OCI-LY7 (cell line): ENCODE results near the gene ZC3H18. TPM values are rescaled to one million over a fixed set of nuclear protein-coding genes. Genes with fewer than 3 reads are reported as not detected.

Experiments
- BruUV-seq: library from RNA; stranded (reverse); fragments of 400-500 nt; replicated peaks from 2 replicates; lab custom pipeline; 2021; lab: Mats Ljungman, UMichigan
- CTCF ChIA-PET: fragments of 300-600 bp; sonication (Branson Sonifier 250); formaldehyde crosslinking; loops from one replicate; lab custom pipeline; 2022; ENCODE audit warnings: antibody characterized with exemption; ENCODE audit not compliant: unreplicated experiment; lab: Charles Lee
- POLR2A ChIA-PET: fragments of 300-600 bp; sonication (Branson Sonifier 250); formaldehyde crosslinking; loops from one replicate; lab custom pipeline; 2022; ENCODE audit warnings: antibody characterized with exemption; lab: Charles Lee
- DNase-seq: peaks from one replicate; pipeline ENCODE4 v3.0.0-alpha.2; 2015; ENCODE audit warnings: low spot score
- H2AFZ ChIP-seq: fragments of 200-600 bp; sonication (generic), shearing (Covaris generic); 2 replicates; pipeline ENCODE4 v1.6.1; 2014; ENCODE audit warnings: mild to moderate bottlenecking, antibody characterized with exemption, low read length, moderate library complexity
- H3K27ac ChIP-seq: fragments of 200-600 bp; sonication (generic); 2 replicates; pipeline ENCODE4 v1.5.1; 2014; ENCODE audit warnings: mixed run types, low read depth, mild to moderate bottlenecking, moderate library complexity, low read length, inconsistent platforms; ENCODE audit not compliant: poor library complexity, severe bottlenecking
- H3K36me3 ChIP-seq: fragments of 200-600 bp; sonication (generic); 2 replicates; pipeline ENCODE4 v1.6.1; 2014; ENCODE audit warnings: mild to moderate bottlenecking, antibody characterized with exemption, low read length, moderate library complexity, mixed read lengths; ENCODE audit not compliant: insufficient read depth
- H3K4me1 ChIP-seq: fragments of 200-600 bp; sonication (generic); 2 replicates; pipeline ENCODE4 v1.5.1; 2014; ENCODE audit warnings: mild to moderate bottlenecking, low read length; ENCODE audit not compliant: insufficient read depth, poor library complexity, severe bottlenecking
- H3K4me2 ChIP-seq: fragments of 200-600 bp; sonication (generic); 2 replicates; pipeline ENCODE4 v1.6.1; 2014; ENCODE audit warnings: mild to moderate bottlenecking, low read length
- H3K4me3 ChIP-seq: fragments of 200-600 bp; sonication (generic); 2 replicates; pipeline ENCODE4 v1.5.1; 2014; ENCODE audit warnings: mild to moderate bottlenecking, low read depth, low read length; ENCODE audit not compliant: poor library complexity, severe bottlenecking
- H3K79me2 ChIP-seq: fragments of 200-600 bp; sonication (generic); 2 replicates; pipeline ENCODE4 v1.6.1; 2016; ENCODE audit warnings: low read depth, mild to moderate bottlenecking, low read length, moderate library complexity, mixed read lengths; ENCODE audit not compliant: insufficient read depth
- H3K9me2 ChIP-seq: fragments of 200-600 bp; sonication (generic); 2 replicates; pipeline ENCODE4 v1.6.1; 2016; ENCODE audit warnings: mild to moderate bottlenecking, low read length, mixed read lengths; ENCODE audit not compliant: insufficient read depth
- H3K9me3 ChIP-seq: fragments of 200-600 bp; sonication (generic); 2 replicates; pipeline ENCODE4 v1.6.1; 2014; ENCODE audit warnings: mild to moderate bottlenecking, mixed run types, low read length, mixed read lengths
- H4K20me1 ChIP-seq: fragments of 200-600 bp; sonication (generic); 2 replicates; pipeline ENCODE4 v1.6.1; 2014; ENCODE audit warnings: mild to moderate bottlenecking, antibody characterized with exemption, low read length, moderate library complexity, mixed read lengths; ENCODE audit not compliant: insufficient read depth
- EZH2phosphoT487 ChIP-seq: fragments of 200-600 bp; sonication (generic); IDR thresholded peaks from 2 replicates; pipeline ENCODE4 v1.6.1; 2018; ENCODE audit warnings: low read depth, borderline replicate concordance, mild to moderate bottlenecking, mixed run types, antibody characterized with exemption, low read length, moderate library complexity, mixed read lengths
- intact Hi-C: fragments of 100-400 bp; cut with micrococcal nuclease; formaldehyde crosslinking; loops from one replicate; pipeline ENCODE4 v1.10.0; 2022; ENCODE audit not compliant: unreplicated experiment
- total RNA-seq, 2 experiments: library from RNA; depleted of rRNA in 1 of 2; stranded (reverse); fragments of >200 nt in 1 of 2; shearing (Covaris generic) in 1 of 2; gene quantifications; 2 replicates each; pipeline ENCODE4 v1.2.3, GENCODE V29; 2014 to 2022
- TF ChIP-seq, protein P1 (sequence below): fragments of 200-600 bp; sonication (generic); conservative IDR thresholded peaks from 2 replicates; pipeline ENCODE4 v1.5.1; 2014; ENCODE audit warnings: mild to moderate bottlenecking, antibody characterized with exemption, low read length, moderate library complexity, mixed read lengths

ZC3H18 gene
- total RNA-seq, 2 experiments from 2014 or later = 22.2 to 79.0 TPM

DNA sequence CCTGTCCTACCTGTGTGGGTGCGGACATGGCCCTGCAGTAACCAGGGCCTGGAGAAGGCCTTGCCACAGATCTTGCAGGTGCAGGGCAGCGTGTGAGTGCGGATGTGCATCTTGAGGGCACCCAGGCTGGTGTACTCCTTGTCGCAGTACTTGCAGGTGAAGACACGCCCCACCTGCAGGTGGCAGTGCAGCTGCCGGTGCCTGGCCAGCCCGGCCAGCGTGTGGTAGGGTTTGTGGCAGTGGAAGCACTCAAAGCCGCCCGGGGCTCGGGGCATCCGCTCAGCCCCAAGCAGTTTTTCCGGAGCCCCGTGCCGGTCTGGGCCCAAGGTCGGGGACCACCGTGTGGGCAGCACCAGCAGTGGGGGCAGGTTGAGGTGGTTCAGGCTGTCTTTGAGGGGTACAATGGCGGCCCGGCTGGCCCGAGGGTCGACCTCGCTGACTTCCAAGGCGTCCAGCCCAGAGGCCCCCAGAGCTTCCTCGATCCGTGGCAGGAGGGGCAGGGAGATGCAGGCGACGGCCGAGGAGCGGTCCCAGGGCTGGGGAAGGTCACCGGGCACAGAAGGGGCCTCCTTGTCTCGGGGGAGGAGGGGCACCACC, 111.0 kb downstream of the ZC3H18 start:
- ChIA-PET CTCF (interaction anchor here (0.7 kb wide), 1 partner anchor 21 kb away, joined by 4 read pairs; no protein-coding TSS in a partner anchor), POLR2A (interaction anchor here (1.8 kb wide), 1 partner anchor 16 kb away, joined by 11 read pairs; no protein-coding TSS in a partner anchor)
- Histone ChIP-seq H3K9me3 (no peaks in the 10 kb centered on the region), H3K36me3 (0 out of 2 replicates have a peak, but pooled peaks cover under 1% of the 10 kb centered on the region), H3K4me1 (peaks cover 59% of the 10 kb centered on the region), H2AFZ (peak overlapping the region; percentile 12; the same call in 1 of the 2 replicates), H3K4me3 (peak overlapping the region; percentile 56), H4K20me1 (no peaks in the 10 kb centered on the region), H3K9me2 (no peaks in the 10 kb centered on the region), H3K4me2 (peak overlapping the region; percentile 76), H3K79me2 (no peaks in the 10 kb centered on the region), H3K27ac (peak overlapping the region; percentile 94)
- BruUV-seq = no TSS peak
- no peak for TF ChIP-seq EZH2phosphoT487
- TF ChIP-seq, protein P1, sequence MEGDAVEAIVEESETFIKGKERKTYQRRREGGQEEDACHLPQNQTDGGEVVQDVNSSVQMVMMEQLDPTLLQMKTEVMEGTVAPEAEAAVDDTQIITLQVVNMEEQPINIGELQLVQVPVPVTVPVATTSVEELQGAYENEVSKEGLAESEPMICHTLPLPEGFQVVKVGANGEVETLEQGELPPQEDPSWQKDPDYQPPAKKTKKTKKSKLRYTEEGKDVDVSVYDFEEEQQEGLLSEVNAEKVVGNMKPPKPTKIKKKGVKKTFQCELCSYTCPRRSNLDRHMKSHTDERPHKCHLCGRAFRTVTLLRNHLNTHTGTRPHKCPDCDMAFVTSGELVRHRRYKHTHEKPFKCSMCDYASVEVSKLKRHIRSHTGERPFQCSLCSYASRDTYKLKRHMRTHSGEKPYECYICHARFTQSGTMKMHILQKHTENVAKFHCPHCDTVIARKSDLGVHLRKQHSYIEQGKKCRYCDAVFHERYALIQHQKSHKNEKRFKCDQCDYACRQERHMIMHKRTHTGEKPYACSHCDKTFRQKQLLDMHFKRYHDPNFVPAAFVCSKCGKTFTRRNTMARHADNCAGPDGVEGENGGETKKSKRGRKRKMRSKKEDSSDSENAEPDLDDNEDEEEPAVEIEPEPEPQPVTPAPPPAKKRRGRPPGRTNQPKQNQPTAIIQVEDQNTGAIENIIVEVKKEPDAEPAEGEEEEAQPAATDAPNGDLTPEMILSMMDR = peak; percentile 84
- peak; percentile 93 for DNase-seq
- intact Hi-C loops = loop anchor here (1.0 kb wide), 3 partner anchors 18 to 47 kb away; partner anchors contain the start of gene MVD

Other genes starting within 250 kb of the ZC3H18 start
- gene ZNF469, start 187.4 kb upstream of the ZC3H18 start, total RNA-seq (2014; rRNA removed; shearing (Covaris generic)) = under 0.01 TPM in 1 of 2 replicates, not detected in the other
- 0.02 TPM in 1 of 2 replicates, not detected in the other for gene ZNF469, start 187.4 kb upstream of the ZC3H18 start, total RNA-seq (2022)
- gene ZFPM1, start 117.1 kb upstream of the ZC3H18 start, total RNA-seq (2014; rRNA removed; shearing (Covaris generic)) = 0.98 and 2.1 TPM in 2 replicates
- 11.9 and 14.2 TPM in 2 replicates for gene ZFPM1, start 117.1 kb upstream of the ZC3H18 start, total RNA-seq (2022)
- gene IL17C, start 68.2 kb downstream of the ZC3H18 start, total RNA-seq (2014; rRNA removed; shearing (Covaris generic)) = not detected in 2 replicates
- 0.50 and 0.86 TPM in 2 replicates for gene IL17C, start 68.2 kb downstream of the ZC3H18 start, total RNA-seq (2022)
- 601 and 647 TPM in 2 replicates for gene CYBA, start 80.7 kb downstream of the ZC3H18 start, total RNA-seq (2014; rRNA removed; shearing (Covaris generic))
- 315 and 359 TPM in 2 replicates for gene CYBA, start 80.7 kb downstream of the ZC3H18 start, total RNA-seq (2022)
- gene MVD, start 92.7 kb downstream of the ZC3H18 start, total RNA-seq (2014; rRNA removed; shearing (Covaris generic)) = 65.6 and 74.4 TPM in 2 replicates
- 136 and 158 TPM in 2 replicates for gene MVD, start 92.7 kb downstream of the ZC3H18 start, total RNA-seq (2022)
- 2.4 and 3.1 TPM in 2 replicates for gene SNAI3, start 116.1 kb downstream of the ZC3H18 start, total RNA-seq (2014; rRNA removed; shearing (Covaris generic))
- 1.6 and 3.3 TPM in 2 replicates for gene SNAI3, start 116.1 kb downstream of the ZC3H18 start, total RNA-seq (2022)
- gene RNF166, start 136.0 kb downstream of the ZC3H18 start, total RNA-seq (2014; rRNA removed; shearing (Covaris generic)) = 39.2 and 52.4 TPM in 2 replicates
- gene RNF166, start 136.0 kb downstream of the ZC3H18 start, total RNA-seq (2022) = 40.3 and 56.2 TPM in 2 replicates
- gene CTU2, start 136.1 kb downstream of the ZC3H18 start, total RNA-seq (2014; rRNA removed; shearing (Covaris generic)) = 18.5 and 21.9 TPM in 2 replicates
- gene CTU2, start 136.1 kb downstream of the ZC3H18 start, total RNA-seq (2022) = 23.3 and 24.4 TPM in 2 replicates
- gene PIEZO1, start 214.8 kb downstream of the ZC3H18 start, total RNA-seq (2014; rRNA removed; shearing (Covaris generic)) = 123 and 144 TPM in 2 replicates
- 154 and 157 TPM in 2 replicates for gene PIEZO1, start 214.8 kb downstream of the ZC3H18 start, total RNA-seq (2022)
- 82.7 and 90.2 TPM in 2 replicates for gene CDT1, start 233.4 kb downstream of the ZC3H18 start, total RNA-seq (2014; rRNA removed; shearing (Covaris generic))
- 108 and 150 TPM in 2 replicates for gene CDT1, start 233.4 kb downstream of the ZC3H18 start, total RNA-seq (2022)
- gene APRT, start 241.5 kb downstream of the ZC3H18 start, total RNA-seq (2014; rRNA removed; shearing (Covaris generic)) = 168 and 216 TPM in 2 replicates
- 118 and 151 TPM in 2 replicates for gene APRT, start 241.5 kb downstream of the ZC3H18 start, total RNA-seq (2022)